Panc1 (cell line): ENCODE data around the gene AGAP4. TPM values are rescaled to one million over a fixed set of nuclear protein-coding genes. Genes with fewer than 3 reads are reported as not detected.
"Not testable (repeated sequence)": the region's sequence is repeated elsewhere in the genome, so short reads cannot be mapped to it uniquely, and the experiment has no call there.

Source experiments
- ATAC-seq: fragments of 200-7000 bp; cut with Tn5 transposase; 2 replicates; pipeline ENCODE4 v1.9.1; 2020; ENCODE audit warnings: mild to moderate bottlenecking, moderate library complexity
- Bru-seq: library from RNA; stranded (reverse); fragments of 400-500 nt; gene quantifications from one replicate; lab custom pipeline; 2021; lab: Mats Ljungman, UMichigan
- BruChase-seq, 2 experiments: library from RNA; stranded (reverse); fragments of 400-500 nt; gene quantifications; one replicate each; lab custom pipeline; 2021; lab: Mats Ljungman, UMichigan
- BruUV-seq: library from RNA; stranded (reverse); fragments of 400-500 nt; replicated peaks from 2 replicates; lab custom pipeline; 2021; lab: Mats Ljungman, UMichigan
- CTCF ChIA-PET: fragments of 300-600 bp; sonication (Branson Sonifier 250); formaldehyde crosslinking; loops from one replicate; lab custom pipeline; 2022; ENCODE audit warnings: antibody characterized with exemption; lab: Charles Lee
- POLR2A ChIA-PET: fragments of 300-600 bp; sonication (Branson Sonifier 250); formaldehyde crosslinking; loops from one replicate; lab custom pipeline; 2022; ENCODE audit warnings: antibody characterized with exemption; lab: Charles Lee
- DNase-seq: peaks from one replicate; pipeline ENCODE4 v3.0.0-alpha.2; 2010; ENCODE audit warnings: low read depth, low spot score
- H3K27ac ChIP-seq: 2 replicates; pipeline ENCODE4 v1.5.1; 2011; ENCODE audit warnings: mild to moderate bottlenecking, low read length, inconsistent platforms
- H3K27me3 ChIP-seq: fragments of 200-500 bp; sonication (Bioruptor generic); 2 replicates; pipeline ENCODE4 v1.6.0; 2014; ENCODE audit warnings: low read length, inconsistent platforms; ENCODE audit not compliant: control insufficient read depth, insufficient read depth
- H3K36me3 ChIP-seq: fragments of 200-500 bp; sonication (Bioruptor generic); 2 replicates; pipeline ENCODE4 v1.5.1; 2014; ENCODE audit warnings: inconsistent platforms, mild to moderate bottlenecking, low read length, moderate library complexity; ENCODE audit not compliant: control insufficient read depth, insufficient read depth
- H3K4me1 ChIP-seq: 2 replicates; pipeline ENCODE4 v1.5.1; 2011; ENCODE audit warnings: inconsistent platforms, mild to moderate bottlenecking, low read length, moderate library complexity; ENCODE audit not compliant: control insufficient read depth, insufficient read depth
- H3K4me3 ChIP-seq, 2 experiments: 2 replicates each; pipeline ENCODE4 v1.5.1; 2011 to 2012; ENCODE audit warnings: low read depth in 2 of 2, low read length in 2 of 2, mild to moderate bottlenecking in 2 of 2, inconsistent platforms in 1 of 2, moderate library complexity in 1 of 2
- H3K9me3 ChIP-seq: fragments of 200-500 bp; sonication (Bioruptor generic); 2 replicates; pipeline ENCODE4 v1.5.1; 2014; ENCODE audit warnings: low read depth, mild to moderate bottlenecking, inconsistent platforms, low read length, moderate library complexity; ENCODE audit not compliant: control insufficient read depth, insufficient read depth
- in situ Hi-C: cut with HindIII; loops from 2 replicates; pipeline ENCODE4 v1.10.0; 2016; ENCODE audit warnings: low sequenced_read_pairs, low pct_unique_long_range_greater_than_20kb
- intact Hi-C: fragments of 100-400 bp; cut with micrococcal nuclease; formaldehyde crosslinking; loops from one replicate; pipeline ENCODE4 v1.10.0; 2022; ENCODE audit not compliant: unreplicated experiment
- long read RNA-seq: library from polyadenylated mRNA; unstranded; transcript quantifications from one replicate; pipeline ENCODE4 v2.0.0, GENCODE V29; 2021; ENCODE audit not compliant: unreplicated experiment
- polyA plus RNA-seq: library from polyadenylated mRNA; unstranded; fragments of >200 nt; gene quantifications from one replicate; pipeline ENCODE4 v1.2.1, GENCODE V29; 2012; ENCODE audit warnings: missing spikeins; ENCODE audit not compliant: insufficient read length
- total RNA-seq: library from RNA; stranded (reverse); gene quantifications from one replicate; pipeline ENCODE4 v1.2.1, GENCODE V29; 2021; ENCODE audit not compliant: unreplicated experiment

The AGAP4 gene
- total RNA-seq (18.1 TPM), Bru-seq, nascent RNA (percentile 65 among the genes with signal in this experiment), BruChase-seq, experiment 1, labeled RNA remaining after a 2-hour chase (percentile 73 among the genes with signal in this experiment), BruChase-seq, experiment 2, labeled RNA remaining after a 6-hour chase (percentile 65 among the genes with signal in this experiment)
- polyA plus RNA-seq: 12.5 TPM
- long read RNA-seq, partial matches to known transcripts: 0 of 4 reads
- long read RNA-seq, other reads (novel, unspliced or antisense): 4 of 4 reads

- H3K27ac ChIP-seq, H3K4me1 ChIP-seq, intact Hi-C loops, POLR2A ChIA-PET, H3K4me3 ChIP-seq, in situ Hi-C loops, BruUV-seq, CTCF ChIA-PET, H3K36me3 ChIP-seq, H3K27me3 ChIP-seq, DNase-seq, H3K9me3 ChIP-seq, ATAC-seq: not testable (repeated sequence)
These were observed at the start of gene AGAP4 for GRCh38 chr10:45847400-45847799. Gene AGAP4 (minus strand): TSS chr10:45847500. CDS start chr10:45847347, 153 bp downstream.

- H3K27me3 ChIP-seq, intact Hi-C loops, H3K4me1 ChIP-seq, ATAC-seq, POLR2A ChIA-PET, H3K36me3 ChIP-seq, DNase-seq, H3K9me3 ChIP-seq, CTCF ChIA-PET, H3K4me3 ChIP-seq, BruUV-seq, H3K27ac ChIP-seq, in situ Hi-C loops: not testable (repeated sequence)
These were observed 43.4 kb upstream of the AGAP4 start for GRCh38 chr10:45890721-45891120.

GRCh38 chr10:45889539-45890230, 42.4 kb upstream of the AGAP4 start:
- DNase-seq, H3K9me3 ChIP-seq, H3K4me1 ChIP-seq, POLR2A ChIA-PET, in situ Hi-C loops, BruUV-seq, intact Hi-C loops, ATAC-seq, H3K27ac ChIP-seq, H3K4me3 ChIP-seq, H3K36me3 ChIP-seq, CTCF ChIA-PET, H3K27me3 ChIP-seq: not testable (repeated sequence)

- in situ Hi-C loops, CTCF ChIA-PET, H3K4me3 ChIP-seq, H3K9me3 ChIP-seq, intact Hi-C loops, H3K4me1 ChIP-seq, H3K36me3 ChIP-seq, ATAC-seq, DNase-seq, H3K27me3 ChIP-seq, POLR2A ChIA-PET, H3K27ac ChIP-seq, BruUV-seq: not testable (repeated sequence)
These were observed 35.6 kb upstream of the AGAP4 start for GRCh38 chr10:45882880-45883279.

- H3K27me3 ChIP-seq, intact Hi-C loops, CTCF ChIA-PET, H3K27ac ChIP-seq, POLR2A ChIA-PET, H3K9me3 ChIP-seq, in situ Hi-C loops, ATAC-seq, H3K4me3 ChIP-seq, DNase-seq, H3K36me3 ChIP-seq, H3K4me1 ChIP-seq, BruUV-seq: not testable (repeated sequence)
These were observed 18.1 kb upstream of the AGAP4 start for GRCh38 chr10:45865404-45865803.

- H3K27ac ChIP-seq, H3K9me3 ChIP-seq, H3K36me3 ChIP-seq, POLR2A ChIA-PET, in situ Hi-C loops, DNase-seq, CTCF ChIA-PET, H3K4me1 ChIP-seq, ATAC-seq, BruUV-seq, intact Hi-C loops, H3K27me3 ChIP-seq, H3K4me3 ChIP-seq: not testable (repeated sequence)
These were observed 17.0 kb upstream of the AGAP4 start for GRCh38 chr10:45864264-45864663.

GRCh38 chr10:45863632-45864031, 16.3 kb upstream of the AGAP4 start:
- H3K4me1 ChIP-seq, POLR2A ChIA-PET, BruUV-seq, in situ Hi-C loops, CTCF ChIA-PET, H3K9me3 ChIP-seq, DNase-seq, H3K4me3 ChIP-seq, H3K27ac ChIP-seq, intact Hi-C loops, ATAC-seq, H3K27me3 ChIP-seq, H3K36me3 ChIP-seq: not testable (repeated sequence)
